GM20000 (cell line): ENCODE results near the gene CD44.

Experiments used
- DNase-seq: peaks from one replicate; pipeline ENCODE4 v3.0.0; 2012; ENCODE audit warnings: low spot score
- TF ChIP-seq, protein P1 (sequence below): IDR thresholded peaks from 2 replicates; pipeline ENCODE4 v1.5.1; 2012; ENCODE audit warnings: mild to moderate bottlenecking, control low read depth; ENCODE audit errors: extremely low read depth, missing control alignments

CD44 gene

DNA sequence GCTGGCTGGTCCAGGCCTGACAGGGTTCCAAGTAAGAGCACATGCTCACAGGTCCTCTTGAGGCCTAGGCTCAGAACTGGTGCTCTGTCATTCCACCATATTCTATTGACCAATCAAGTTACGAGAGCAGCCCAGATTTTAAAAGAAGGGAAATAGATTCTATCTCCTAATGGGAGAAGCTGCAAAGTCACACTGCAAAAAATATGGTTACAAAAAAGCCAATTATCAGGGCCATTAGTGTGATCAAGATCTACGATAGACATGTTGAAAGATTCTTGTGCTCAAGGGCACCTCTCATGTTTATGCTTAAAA lies 96.1 kb downstream of the CD44 start:
- DNase-seq = no peak
- TF ChIP-seq, protein P1, sequence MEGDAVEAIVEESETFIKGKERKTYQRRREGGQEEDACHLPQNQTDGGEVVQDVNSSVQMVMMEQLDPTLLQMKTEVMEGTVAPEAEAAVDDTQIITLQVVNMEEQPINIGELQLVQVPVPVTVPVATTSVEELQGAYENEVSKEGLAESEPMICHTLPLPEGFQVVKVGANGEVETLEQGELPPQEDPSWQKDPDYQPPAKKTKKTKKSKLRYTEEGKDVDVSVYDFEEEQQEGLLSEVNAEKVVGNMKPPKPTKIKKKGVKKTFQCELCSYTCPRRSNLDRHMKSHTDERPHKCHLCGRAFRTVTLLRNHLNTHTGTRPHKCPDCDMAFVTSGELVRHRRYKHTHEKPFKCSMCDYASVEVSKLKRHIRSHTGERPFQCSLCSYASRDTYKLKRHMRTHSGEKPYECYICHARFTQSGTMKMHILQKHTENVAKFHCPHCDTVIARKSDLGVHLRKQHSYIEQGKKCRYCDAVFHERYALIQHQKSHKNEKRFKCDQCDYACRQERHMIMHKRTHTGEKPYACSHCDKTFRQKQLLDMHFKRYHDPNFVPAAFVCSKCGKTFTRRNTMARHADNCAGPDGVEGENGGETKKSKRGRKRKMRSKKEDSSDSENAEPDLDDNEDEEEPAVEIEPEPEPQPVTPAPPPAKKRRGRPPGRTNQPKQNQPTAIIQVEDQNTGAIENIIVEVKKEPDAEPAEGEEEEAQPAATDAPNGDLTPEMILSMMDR = no peak

DNA sequence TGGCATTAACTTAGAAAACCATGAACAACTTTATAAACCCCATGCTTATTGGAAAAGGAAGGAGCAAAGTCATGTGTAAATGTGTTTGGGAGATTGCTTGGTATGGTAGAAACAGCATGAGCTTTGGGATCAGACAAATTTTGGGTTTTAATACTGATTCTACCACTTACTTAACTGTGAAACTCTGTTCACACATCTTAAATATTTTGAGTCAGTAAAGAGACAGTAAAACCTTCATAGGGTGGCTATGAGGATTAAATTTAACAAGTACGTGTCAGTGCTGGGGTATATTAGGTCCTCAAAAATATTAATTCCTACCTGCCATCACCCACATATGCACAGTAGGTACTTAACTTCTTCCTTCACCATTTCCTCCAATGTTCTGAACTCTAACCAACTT lies 96.5 kb downstream of the CD44 start:
- TF ChIP-seq, protein P1 = no peak
- no peak for DNase-seq

DNA sequence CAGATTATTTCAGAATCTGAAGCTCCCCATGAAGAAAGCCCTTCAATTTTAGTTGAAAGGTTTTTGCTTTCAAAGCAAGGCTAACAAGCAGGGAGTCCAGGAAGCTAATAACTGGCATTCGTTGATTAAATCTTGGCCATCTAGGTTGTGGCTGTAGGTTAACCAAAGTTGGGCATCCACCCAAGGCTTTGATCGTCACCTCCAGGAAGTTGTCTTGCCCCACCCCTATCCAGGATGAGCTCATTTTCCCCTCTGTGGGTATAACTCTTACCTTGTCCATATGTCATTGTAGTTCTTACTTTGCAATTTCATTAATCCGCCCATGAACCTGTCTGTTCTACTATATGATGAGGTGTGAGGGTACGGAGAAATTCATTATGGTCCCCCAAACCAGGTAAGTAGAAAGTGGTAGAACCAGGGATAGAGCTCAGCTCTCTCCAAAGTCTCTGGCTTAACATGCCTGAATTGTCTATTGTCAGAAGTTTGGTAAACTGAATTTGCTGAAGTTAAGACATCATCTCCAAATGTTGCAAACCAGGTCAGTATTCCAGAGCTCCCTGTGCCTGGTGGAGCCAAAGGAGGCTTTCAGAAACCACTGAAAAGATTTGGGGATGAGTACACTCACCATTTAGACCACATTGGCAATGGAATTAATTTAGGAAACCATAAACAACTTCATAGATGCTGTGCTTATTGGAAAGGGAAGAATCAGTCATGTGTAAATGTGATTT lies 97.1 kb downstream of the CD44 start:
- TF ChIP-seq, protein P1 = no peak
- no peak for DNase-seq

DNA sequence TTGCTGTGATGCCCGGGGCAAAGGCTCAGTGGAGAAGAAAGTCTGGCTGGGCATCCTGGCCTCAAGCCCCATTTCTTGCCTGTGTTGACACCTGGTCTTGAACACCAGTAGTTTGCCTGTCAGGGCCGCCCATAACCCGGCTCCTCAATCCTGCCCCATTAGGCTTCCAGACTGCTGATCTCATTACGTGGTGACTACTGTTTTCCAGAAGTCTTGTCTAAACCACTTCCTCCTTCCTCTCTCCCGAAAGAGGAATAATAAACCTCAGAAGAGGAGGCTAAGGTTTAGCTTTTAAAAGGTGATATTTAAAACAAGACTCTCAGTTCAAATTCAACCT lies 97.7 kb downstream of the CD44 start:
- no peak for DNase-seq
- TF ChIP-seq, protein P1 = no peak

DNA sequence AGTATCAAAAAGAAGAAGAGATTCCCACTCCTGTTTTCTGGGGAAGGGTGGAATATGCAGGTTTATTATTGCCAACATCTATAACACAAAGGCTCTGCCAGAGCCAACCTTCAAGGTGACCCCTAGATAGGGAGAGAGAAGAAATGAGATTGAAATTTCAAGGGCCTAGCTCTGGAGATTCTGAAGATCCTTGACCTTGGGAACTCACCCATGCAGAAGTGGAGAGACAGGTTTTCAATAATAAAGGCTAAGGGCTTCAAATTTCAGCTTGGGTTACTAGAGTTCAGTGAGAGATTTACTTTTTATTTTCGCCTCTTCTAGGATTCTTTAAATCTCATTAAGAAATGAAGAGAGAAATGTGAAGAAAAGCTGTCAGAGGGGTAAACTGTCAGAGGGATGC lies 98.4 kb downstream of the CD44 start:
- DNase-seq = no peak
- TF ChIP-seq, protein P1 = no peak

DNA sequence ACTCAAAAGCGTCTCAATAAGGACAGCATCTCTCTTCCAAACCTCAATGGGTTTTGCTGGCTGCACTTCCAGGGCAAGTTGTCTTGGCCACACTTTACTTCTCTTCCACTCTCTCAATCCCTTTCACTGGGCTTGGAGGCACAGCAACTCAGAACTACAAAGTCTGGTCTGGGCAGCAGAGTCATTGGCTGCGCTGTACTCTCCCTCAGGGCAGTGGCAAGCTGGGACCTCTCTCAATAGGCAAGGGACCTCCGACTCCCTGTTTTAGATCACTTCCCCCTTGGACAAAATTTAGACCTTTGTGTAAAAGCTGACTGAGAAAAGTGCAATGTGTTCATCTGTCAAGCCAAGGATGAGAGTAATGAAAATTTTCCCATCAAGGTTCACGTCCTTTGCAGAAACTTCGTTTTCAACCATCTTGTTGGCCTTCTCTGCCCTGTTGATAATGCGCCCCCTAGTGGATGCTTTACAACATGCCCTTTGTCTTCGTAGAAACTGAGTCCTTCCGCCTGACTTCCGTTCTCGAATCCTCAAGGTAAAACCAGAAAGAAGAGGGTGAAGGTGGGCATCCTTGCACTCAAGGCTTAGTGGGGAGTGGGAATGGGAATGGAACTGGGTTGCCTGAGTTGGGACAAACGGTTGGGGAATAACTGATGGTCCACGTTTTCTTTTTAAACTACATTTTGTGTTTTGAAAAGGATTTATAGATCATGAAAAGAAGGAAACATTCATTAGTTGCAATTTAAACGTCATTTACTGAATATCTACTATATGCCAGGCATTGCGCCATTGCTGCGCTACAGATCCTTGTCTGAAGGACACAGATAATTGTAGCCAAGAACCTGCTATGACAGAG lies 99.1 kb downstream of the CD44 start:
- DNase-seq = peak; percentile 54

DNA sequence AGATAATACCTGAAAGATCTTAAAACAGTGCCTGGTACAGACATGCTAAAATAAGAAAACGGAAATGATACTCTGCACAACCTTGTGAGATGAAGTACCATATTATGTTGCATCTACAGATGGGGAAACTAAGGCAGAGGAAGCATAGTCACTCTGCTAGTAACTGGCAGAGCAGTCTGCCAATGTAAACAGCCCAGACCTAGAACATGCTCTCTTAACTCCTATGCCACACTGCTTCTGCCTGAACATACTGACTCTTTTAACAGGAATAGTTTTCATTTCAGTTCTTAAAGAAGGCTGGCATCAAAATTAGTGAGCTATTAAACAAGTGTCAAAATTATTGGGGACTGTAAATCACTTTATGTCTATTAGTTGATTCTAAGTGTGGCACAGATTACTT lies 99.9 kb downstream of the CD44 start:
- TF ChIP-seq, protein P1 = no peak
- DNase-seq = no peak

More for the DNA sequence above, 99.1 kb downstream of the CD44 start:
- TF ChIP-seq, protein P1 = peak; percentile 60
